Endothelial cell of umbilical vein (primary cell): ENCODE results near the gene MED4. TPM values are rescaled to one million over a fixed set of nuclear protein-coding genes. Genes with fewer than 3 reads are reported as not detected.

ENCODE experiments used
- BruUV-seq: library from RNA; stranded (reverse); fragments of 400-500 nt; replicated peaks from 2 replicates; lab custom pipeline; 2021; lab: Mats Ljungman, UMichigan
- CTCF ChIA-PET: fragments of 300-600, 350-600 bp; sonication (Branson Sonifier 250); formaldehyde crosslinking; loops from one replicate; lab custom pipeline; 2021; ENCODE audit warnings: antibody characterized with exemption, inconsistent platforms; lab: Charles Lee
- POLR2A ChIA-PET: fragments of 300-600, 350-600 bp; sonication (Branson Sonifier 250); formaldehyde crosslinking; loops from one replicate; lab custom pipeline; 2021; ENCODE audit warnings: antibody characterized with exemption, inconsistent platforms; lab: Charles Lee
- DNase-seq: peaks from one replicate; pipeline ENCODE4 v3.0.0-alpha.2; 2011; ENCODE audit warnings: low read depth, low spot score
- FAIRE-seq: peaks from 2 replicates; lab custom pipeline; 2011; peaks lifted over from hg19 to GRCh38; lab: Jason Lieb, UNC
- H2AFZ ChIP-seq: 2 replicates; pipeline ENCODE4 v1.6.0; 2012; ENCODE audit warnings: low read depth, low read length, control low read depth, inconsistent platforms
- H3K27ac ChIP-seq: 2 replicates; pipeline ENCODE4 v1.5.1; 2011; ENCODE audit warnings: low read depth, mild to moderate bottlenecking, control low read depth, low read length, moderate library complexity; ENCODE audit not compliant: insufficient read depth
- H3K27me3 ChIP-seq, 2 experiments: 2 replicates each; pipeline versions ENCODE4 v1.6.0 to v1.6.1; 2011; ENCODE audit warnings: low read length in 2 of 2, mixed read lengths in 1 of 2; ENCODE audit not compliant: control insufficient read depth in 2 of 2, insufficient read depth in 2 of 2
- H3K36me3 ChIP-seq, 2 experiments: 2 replicates in 1 of 2; 3 replicates in 1 of 2; pipeline ENCODE4 v1.5.1; 2011; ENCODE audit warnings: low read length in 2 of 2, mild to moderate bottlenecking in 1 of 2, moderate library complexity in 1 of 2; ENCODE audit not compliant: control insufficient read depth in 2 of 2, insufficient read depth in 2 of 2; ENCODE audit errors: extremely low read depth in 1 of 2
- H3K4me1 ChIP-seq: 3 replicates; pipeline ENCODE4 v1.5.1; 2011; ENCODE audit warnings: mild to moderate bottlenecking, low read length; ENCODE audit not compliant: control insufficient read depth, insufficient read depth; ENCODE audit errors: extremely low read depth
- H3K4me2 ChIP-seq: 2 replicates; pipeline ENCODE4 v1.6.1; 2011; ENCODE audit warnings: low read length, control low read depth, mixed read lengths; ENCODE audit not compliant: insufficient read depth
- H3K4me3 ChIP-seq, 3 experiments: fragments of 200-600 bp in 1 of 3; sonication (generic), shearing (Covaris generic) in 1 of 3; replicated peaks in 1 of 3; 2 replicates each; pipeline ENCODE4 v1.5.1; 2011 to 2016; ENCODE audit warnings: control low read depth in 3 of 3, low read length in 3 of 3, mild to moderate bottlenecking in 2 of 3, inconsistent platforms in 1 of 3, low read depth in 1 of 3, moderate library complexity in 1 of 3; ENCODE audit not compliant: insufficient read depth in 1 of 3
- H3K79me2 ChIP-seq: 2 replicates; pipeline ENCODE4 v1.6.0; 2012; ENCODE audit warnings: low read length, inconsistent platforms; ENCODE audit not compliant: control insufficient read depth, insufficient read depth
- H3K9ac ChIP-seq: replicated peaks from 2 replicates; pipeline ENCODE3; 2011; ENCODE audit warnings: low read length, control low read depth; ENCODE audit not compliant: insufficient read depth; ENCODE audit errors: extremely low read depth
- H3K9me1 ChIP-seq: replicated peaks from 3 replicates; pipeline ENCODE4 v1.6.0; 2011; ENCODE audit warnings: mild to moderate bottlenecking, low read length; ENCODE audit not compliant: control insufficient read depth, insufficient read depth; ENCODE audit errors: extremely low read depth
- H3K9me3 ChIP-seq: replicated peaks from 2 replicates; pipeline ENCODE4 v1.5.1; 2012; ENCODE audit warnings: low read length, inconsistent platforms; ENCODE audit not compliant: control insufficient read depth, insufficient read depth
- H4K20me1 ChIP-seq: replicated peaks from 2 replicates; pipeline ENCODE3; 2011; ENCODE audit warnings: mild to moderate bottlenecking, low read length; ENCODE audit not compliant: control insufficient read depth, insufficient read depth; ENCODE audit errors: extremely low read depth
- EZH2 ChIP-seq: IDR thresholded peaks from 2 replicates; pipeline ENCODE4 v1.6.1; 2012; ENCODE audit warnings: borderline replicate concordance, low read depth, mild to moderate bottlenecking, moderate library complexity, low read length, inconsistent platforms; ENCODE audit not compliant: severe bottlenecking
- FOS ChIP-seq: IDR thresholded peaks from 2 replicates; pipeline ENCODE4 v1.6.1; 2011; ENCODE audit warnings: mild to moderate bottlenecking, low read length, moderate library complexity, borderline replicate concordance; ENCODE audit not compliant: insufficient read depth
- GATA2 ChIP-seq: IDR thresholded peaks from 2 replicates; pipeline ENCODE4 v1.7.0; 2011; ENCODE audit warnings: low read depth, mild to moderate bottlenecking, moderate library complexity, mixed read lengths, low read length; ENCODE audit not compliant: insufficient read length, insufficient read depth
- JUN ChIP-seq: IDR thresholded peaks from 2 replicates; pipeline ENCODE4 v1.6.1; 2011; ENCODE audit warnings: borderline replicate concordance, low read depth; ENCODE audit not compliant: insufficient read length, insufficient read depth
- MYC ChIP-seq: IDR thresholded peaks from one replicate; pipeline ENCODE4 v1.6.1; 2011; ENCODE audit warnings: mild to moderate bottlenecking, low read depth, low read length
- POLR2A ChIP-seq: IDR thresholded peaks from 2 replicates; pipeline ENCODE4 v1.6.1; 2012; ENCODE audit warnings: low read depth, mild to moderate bottlenecking, control low read depth, low read length
- POLR2AphosphoS5 ChIP-seq: IDR thresholded peaks from 2 replicates; pipeline ENCODE4 v1.6.1; 2012; ENCODE audit warnings: low read depth, mild to moderate bottlenecking, control low read depth, low read length, moderate library complexity; ENCODE audit not compliant: insufficient read depth
- dilution Hi-C: fragments of 300-500 bp; cut with MboI; formaldehyde crosslinking; loops from one replicate; pipeline ENCODE4 v1.15.0; 2019; ENCODE audit warnings: low sequenced_read_pairs; ENCODE audit not compliant: extremely low pct_ligation_motif_present
- intact Hi-C: fragments of 100-400 bp; cut with micrococcal nuclease; formaldehyde crosslinking; loops from one replicate; pipeline ENCODE4 v1.10.0; 2022
- polyA plus RNA-seq, 4 experiments: library from polyadenylated mRNA; depleted of rRNA in 3 of 4; stranded (reverse) in 3 of 4; unstranded in 1 of 4; fragments of >200 nt; gene quantifications; 2 replicates each; pipeline versions ENCODE4 v1.2.1 to v1.2.3, GENCODE V29; 2011 to 2012; ENCODE audit warnings: missing spikeins in 1 of 4
- total RNA-seq: library from RNA; stranded (reverse); gene quantifications from 2 replicates; pipeline ENCODE4 v1.2.3, GENCODE V29; 2021
- TF ChIP-seq, protein P1 (sequence below), 2 donors: IDR thresholded peaks; 1 replicate in 1 of 2; 2 replicates in 1 of 2; pipeline ENCODE4 v1.5.1; 2011; ENCODE audit warnings: low read length in 2 of 2, mild to moderate bottlenecking in 2 of 2, moderate library complexity in 2 of 2, control low read depth in 1 of 2, inconsistent platforms in 1 of 2, low read depth in 1 of 2; ENCODE audit not compliant: insufficient read depth in 1 of 2; ENCODE audit errors: extremely low read depth in 1 of 2
- TF ChIP-seq, protein P2 (sequence below): IDR thresholded peaks from 2 replicates; pipeline ENCODE4 v1.6.1; 2011; ENCODE audit not compliant: insufficient read depth, insufficient read length

The MED4 gene
- total and polyA plus RNA-seq, 2 donors (not counting 3 experiments of a cell fraction or from before 2014, with no cell fraction given), result 21.9 to 43.3 TPM

- BruUV-seq, result no TSS peak
These were observed 43.4 kb upstream of the MED4 start for GRCh38 chr13:48138270-48138669.

More at GRCh38 chr13:48138270-48138669, 43.4 kb upstream of the MED4 start:
- TF ChIP-seq EZH2 (no peak), POLR2AphosphoS5 (no peak), JUN (no peak), FOS (no peak), GATA2 (no peak), MYC (no peak), POLR2A (no peak)
- TF ChIP-seq, protein P1, sequence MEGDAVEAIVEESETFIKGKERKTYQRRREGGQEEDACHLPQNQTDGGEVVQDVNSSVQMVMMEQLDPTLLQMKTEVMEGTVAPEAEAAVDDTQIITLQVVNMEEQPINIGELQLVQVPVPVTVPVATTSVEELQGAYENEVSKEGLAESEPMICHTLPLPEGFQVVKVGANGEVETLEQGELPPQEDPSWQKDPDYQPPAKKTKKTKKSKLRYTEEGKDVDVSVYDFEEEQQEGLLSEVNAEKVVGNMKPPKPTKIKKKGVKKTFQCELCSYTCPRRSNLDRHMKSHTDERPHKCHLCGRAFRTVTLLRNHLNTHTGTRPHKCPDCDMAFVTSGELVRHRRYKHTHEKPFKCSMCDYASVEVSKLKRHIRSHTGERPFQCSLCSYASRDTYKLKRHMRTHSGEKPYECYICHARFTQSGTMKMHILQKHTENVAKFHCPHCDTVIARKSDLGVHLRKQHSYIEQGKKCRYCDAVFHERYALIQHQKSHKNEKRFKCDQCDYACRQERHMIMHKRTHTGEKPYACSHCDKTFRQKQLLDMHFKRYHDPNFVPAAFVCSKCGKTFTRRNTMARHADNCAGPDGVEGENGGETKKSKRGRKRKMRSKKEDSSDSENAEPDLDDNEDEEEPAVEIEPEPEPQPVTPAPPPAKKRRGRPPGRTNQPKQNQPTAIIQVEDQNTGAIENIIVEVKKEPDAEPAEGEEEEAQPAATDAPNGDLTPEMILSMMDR (IDR thresholded peaks at IDR 0.05; ENCODE audit: extremely low read depth in 1 of 2, insufficient read depth in 1 of 2, low read depth in 1 of 2, low read length in 2 of 2), result no peak
- TF ChIP-seq, protein P2, sequence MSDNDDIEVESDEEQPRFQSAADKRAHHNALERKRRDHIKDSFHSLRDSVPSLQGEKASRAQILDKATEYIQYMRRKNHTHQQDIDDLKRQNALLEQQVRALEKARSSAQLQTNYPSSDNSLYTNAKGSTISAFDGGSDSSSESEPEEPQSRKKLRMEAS, result no peak
- Histone ChIP-seq H4K20me1 (no peaks in the 10 kb centered on the region), H3K4me3 (no peak overlapping the region), H3K27me3 (no peaks in the 10 kb centered on the region), H3K4me1 (peaks cover 6% of the 10 kb centered on the region), H3K4me2 (no peak overlapping the region), H3K9ac (no peak overlapping the region), H2AFZ (no peak overlapping the region), H3K9me3 (no peaks in the 10 kb centered on the region), H3K9me1 (no peaks in the 10 kb centered on the region), H3K27ac (no peak overlapping the region), H3K79me2 (no peaks in the 10 kb centered on the region), H3K36me3 (no peaks in the 10 kb centered on the region)
- dilution Hi-C loops (no loop called here), intact Hi-C loops (no loop called here)
- CTCF ChIA-PET, result no interaction called here
- POLR2A ChIA-PET, result no interaction called here
- DNase-seq (no peak), FAIRE-seq (no peak)
